Measurements from ENCODE around the gene ANKIB1.

- no peak for TF ChIP-seq CTCF (conservative IDR thresholded peaks at IDR 0.05; ENCODE audit: low read length)
- no peak for TF ChIP-seq EZH2phosphoT487 (IDR thresholded peaks at IDR 0.05; ENCODE audit: borderline replicate concordance, low read depth, low read length)
Observed at GRCh38 chr7:92402920-92403759, 157.4 kb downstream of the ANKIB1 start.

Measured in OCI-LY7 (cell line).